ENCODE measurements around the gene ITCH. TPM values are rescaled to one million over a fixed set of nuclear protein-coding genes. Genes with fewer than 3 reads are reported as not detected.

Gene ITCH
- total RNA-seq, 2 donors from 2014 or later: 44.4 to 53.4 TPM

- H3K4me3 Mint-ChIP-seq: no peak overlapping the region
- H3K27me3 Mint-ChIP-seq: no peaks in the 10 kb centered on the region
- peaks cover 17% of the 10 kb centered on the region for H3K4me1 Mint-ChIP-seq
- DNase-seq (no peak), ATAC-seq (no peak)
- H3K36me3 Mint-ChIP-seq (ENCODE audit: low read depth): no peaks in the 10 kb centered on the region
- no peaks in the 10 kb centered on the region for H3K9me3 ChIP-seq (ENCODE audit: control insufficient read depth, low read length, poor library complexity, severe bottlenecking)
- H3K27ac Mint-ChIP-seq: no peak overlapping the region
Observed at GRCh38 chr20:34547844-34548613, 185.0 kb downstream of the ITCH start.

- Mint-ChIP-seq H3K4me3 (no peak overlapping the region), H3K4me1 (peaks cover 9% of the 10 kb centered on the region), H3K27ac (no peak overlapping the region), H3K36me3 (ENCODE audit: low read depth) (no peaks in the 10 kb centered on the region), H3K27me3 (no peaks in the 10 kb centered on the region)
- no peaks in the 10 kb centered on the region for H3K9me3 ChIP-seq (ENCODE audit: control insufficient read depth, low read length, poor library complexity, severe bottlenecking)
- ATAC-seq: peak; percentile 40
- DNase-seq: no peak
Observed at GRCh38 chr20:34549291-34549928, 186.3 kb downstream of the ITCH start.

- no peak for ATAC-seq
- H3K36me3 Mint-ChIP-seq (ENCODE audit: low read depth): no peaks in the 10 kb centered on the region
- H3K4me1 Mint-ChIP-seq: peaks cover 5% of the 10 kb centered on the region
- H3K27me3 Mint-ChIP-seq: no peaks in the 10 kb centered on the region
- H3K4me3 Mint-ChIP-seq: no peak overlapping the region
- H3K9me3 ChIP-seq (ENCODE audit: control insufficient read depth, low read length, poor library complexity, severe bottlenecking): no peaks in the 10 kb centered on the region
- no peak for DNase-seq
- H3K27ac Mint-ChIP-seq: no peak overlapping the region
Observed at GRCh38 chr20:34549929-34550305, 186.8 kb downstream of the ITCH start.

DNA sequence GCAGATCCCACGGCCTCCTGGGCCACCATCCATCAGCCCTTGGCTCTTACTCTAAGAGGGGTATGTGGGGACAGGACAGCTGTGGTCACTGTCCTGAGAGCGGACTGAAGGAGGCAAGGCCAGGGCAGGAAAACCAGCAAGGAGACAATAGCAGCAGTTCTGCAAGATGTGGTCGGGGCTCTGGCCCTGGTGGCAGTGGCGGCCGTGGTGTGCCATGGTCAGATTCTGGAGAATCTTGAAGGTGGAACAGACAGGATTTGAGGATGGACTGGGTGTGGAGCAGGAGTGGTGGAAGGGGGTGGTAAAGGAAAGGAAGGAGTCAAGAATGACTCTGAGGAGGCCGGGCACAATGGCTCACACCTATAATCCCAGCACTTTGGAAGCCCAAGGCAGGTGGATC, 189.5 kb downstream of the ITCH start:
- no peaks in the 10 kb centered on the region for H3K36me3 Mint-ChIP-seq (ENCODE audit: low read depth)
- peaks cover 6% of the 10 kb centered on the region for H3K4me1 Mint-ChIP-seq
- peak overlapping the region; percentile 55 for H3K4me3 Mint-ChIP-seq
- H3K27ac Mint-ChIP-seq: no peak overlapping the region
- H3K9me3 ChIP-seq (ENCODE audit: control insufficient read depth, low read length, poor library complexity, severe bottlenecking): no peaks in the 10 kb centered on the region
- ATAC-seq (no peak), DNase-seq (no peak)
- no peaks in the 10 kb centered on the region for H3K27me3 Mint-ChIP-seq

GRCh38 chr20:34553366-34553867, 190.3 kb downstream of the ITCH start:
- no peak overlapping the region for H3K27ac Mint-ChIP-seq
- no peak overlapping the region for H3K4me3 Mint-ChIP-seq
- no peaks in the 10 kb centered on the region for H3K27me3 Mint-ChIP-seq
- H3K4me1 Mint-ChIP-seq: peaks cover 13% of the 10 kb centered on the region
- no peaks in the 10 kb centered on the region for H3K9me3 ChIP-seq (ENCODE audit: control insufficient read depth, low read length, poor library complexity, severe bottlenecking)
- no peaks in the 10 kb centered on the region for H3K36me3 Mint-ChIP-seq (ENCODE audit: low read depth)
- no peak for ATAC-seq
- no peak for DNase-seq

- ATAC-seq: no peak
- H3K9me3 ChIP-seq (ENCODE audit: control insufficient read depth, low read length, poor library complexity, severe bottlenecking): no peaks in the 10 kb centered on the region
- peak overlapping the region; percentile 93 for H3K4me3 Mint-ChIP-seq
- no peaks in the 10 kb centered on the region for H3K27me3 Mint-ChIP-seq
- peaks cover 22% of the 10 kb centered on the region for H3K4me1 Mint-ChIP-seq
- no peaks in the 10 kb centered on the region for H3K36me3 Mint-ChIP-seq (ENCODE audit: low read depth)
- DNase-seq: no peak
- H3K27ac Mint-ChIP-seq: peak overlapping the region; percentile 99
Observed at GRCh38 chr20:34557936-34558319, 194.9 kb downstream of the ITCH start.

- no peaks in the 10 kb centered on the region for H3K36me3 Mint-ChIP-seq (ENCODE audit: low read depth)
- peaks cover 22% of the 10 kb centered on the region for H3K4me1 Mint-ChIP-seq
- no peaks in the 10 kb centered on the region for H3K9me3 ChIP-seq (ENCODE audit: control insufficient read depth, low read length, poor library complexity, severe bottlenecking)
- peak; percentile 90 for ATAC-seq
- H3K27me3 Mint-ChIP-seq: no peaks in the 10 kb centered on the region
- H3K27ac Mint-ChIP-seq: peak within 1 kb of the TSS; percentile 99
- peak; percentile 94 to 98 (median 97) for DNase-seq
- H3K4me3 Mint-ChIP-seq: peak within 1 kb of the TSS; percentile 93
Observed at GRCh38 chr20:34558320-34559218, 195.5 kb downstream of the ITCH start, which contains the start of gene MAP1LC3A. Gene MAP1LC3A (plus strand): TSS chr20:34558718. CDS start chr20:34558869, 151 bp downstream.

GRCh38 chr20:34559311-34560140, 196.5 kb downstream of the ITCH start:
- Mint-ChIP-seq H3K27ac (peak overlapping the region; percentile 77), H3K27me3 (no peaks in the 10 kb centered on the region), H3K4me1 (peaks cover 23% of the 10 kb centered on the region), H3K36me3 (ENCODE audit: low read depth) (peaks cover under 1% of the 10 kb centered on the region), H3K4me3 (peak overlapping the region; percentile 74)
- H3K9me3 ChIP-seq (ENCODE audit: control insufficient read depth, low read length, poor library complexity, severe bottlenecking): no peaks in the 10 kb centered on the region
- ATAC-seq (no peak), DNase-seq (peak in 1 of 3 donors; percentile 17)

DNA sequence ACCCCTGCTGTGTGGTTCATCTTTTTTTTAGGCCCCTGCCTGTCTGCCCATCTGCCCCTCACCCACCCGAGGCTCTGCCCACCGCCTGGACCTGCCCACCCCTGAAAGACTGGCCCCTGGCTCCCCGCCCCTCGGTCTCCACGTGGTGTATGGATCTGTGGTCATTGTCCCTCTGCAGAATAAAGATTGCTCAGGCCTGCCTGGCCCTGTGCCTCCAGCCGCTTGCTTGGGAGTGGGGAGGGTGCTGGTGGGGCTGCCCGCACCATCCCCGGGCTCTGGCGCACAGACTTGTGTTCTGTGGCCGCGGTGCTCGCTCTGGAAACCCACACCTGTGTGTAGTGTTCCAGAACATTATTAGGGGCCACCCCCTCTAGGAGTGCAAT, 197.1 kb downstream of the ITCH start:
- ATAC-seq (no peak), DNase-seq (no peak)
- Mint-ChIP-seq H3K27ac (peak overlapping the region; percentile 77), H3K36me3 (ENCODE audit: low read depth) (peaks cover 2% of the 10 kb centered on the region), H3K4me1 (peaks cover 24% of the 10 kb centered on the region), H3K4me3 (peak overlapping the region; percentile 80), H3K27me3 (no peaks in the 10 kb centered on the region)
- no peaks in the 10 kb centered on the region for H3K9me3 ChIP-seq (ENCODE audit: control insufficient read depth, low read length, poor library complexity, severe bottlenecking)

DNA sequence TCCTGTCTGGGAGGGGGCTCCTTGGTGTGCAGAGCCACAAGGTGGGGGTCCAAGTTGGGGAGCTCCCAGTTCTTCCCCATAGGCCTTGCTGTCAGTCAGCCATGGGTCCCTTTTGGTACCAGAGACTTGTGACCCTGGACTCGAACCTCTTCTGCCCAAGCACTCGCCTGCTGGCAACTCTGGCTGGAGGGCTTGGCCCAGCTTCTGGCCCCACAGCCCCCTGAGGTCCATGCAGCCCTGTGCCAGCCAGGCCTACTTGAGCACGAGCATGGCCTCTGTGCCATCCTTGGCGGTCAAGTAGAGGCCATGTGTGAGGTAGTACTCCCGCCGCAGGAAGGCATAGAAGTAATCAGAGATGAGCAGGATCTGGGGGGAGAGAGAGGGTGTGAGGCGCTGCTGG, 197.5 kb downstream of the ITCH start:
- ATAC-seq: no peak
- Mint-ChIP-seq H3K27ac (peak overlapping the region; percentile 96), H3K36me3 (ENCODE audit: low read depth) (peaks cover 3% of the 10 kb centered on the region), H3K4me1 (peaks cover 26% of the 10 kb centered on the region), H3K27me3 (no peaks in the 10 kb centered on the region), H3K4me3 (no peak overlapping the region)
- H3K9me3 ChIP-seq (ENCODE audit: control insufficient read depth, low read length, poor library complexity, severe bottlenecking): no peaks in the 10 kb centered on the region
- DNase-seq: no peak

All from T-helper 17 cell (primary cell).